Eye (tissue), 1 donor: ENCODE data around the gene GIMAP8.
"Not testable (repeated sequence)": the region's sequence is repeated elsewhere in the genome, so short reads cannot be mapped to it uniquely, and the experiment has no call there.

Experiments
- DNase-seq: peaks from one replicate; pipeline ENCODE4 v3.0.0-alpha.2; 2015

Gene GIMAP8

GRCh38 chr7:150519310-150519709 is 68.9 kb downstream of the GIMAP8 start:
- DNase-seq = no peak

- DNase-seq = no peak
Observed at GRCh38 chr7:150520145-150520544, 69.7 kb downstream of the GIMAP8 start.

DNA sequence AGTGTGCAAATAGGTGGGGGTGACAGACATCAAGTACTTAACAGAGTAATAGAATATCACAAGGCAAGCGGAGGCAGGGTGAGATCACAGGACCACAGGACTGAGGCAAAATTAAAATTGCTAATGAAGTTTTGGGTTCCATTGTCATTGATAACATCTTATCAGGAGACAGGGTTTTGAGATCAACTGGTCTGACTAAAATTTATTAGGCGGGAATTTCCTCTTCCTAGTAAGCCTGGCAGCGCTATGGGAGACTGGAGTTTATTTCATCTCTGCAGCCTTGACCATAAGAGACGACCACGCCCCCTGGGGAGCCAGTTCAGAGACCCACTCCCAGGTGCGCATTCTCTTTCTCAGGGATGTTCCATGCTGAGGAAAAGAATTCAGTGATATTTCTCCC is 72.5 kb downstream of the GIMAP8 start:
- not testable (repeated sequence) for DNase-seq

- DNase-seq = peak; percentile 1
Observed at GRCh38 chr7:150524018-150524417, 73.6 kb downstream of the GIMAP8 start.
